HG02884 (cell line): Measurements from ENCODE around the gene CCSER2.
A peak's percentile ranks its signal among the peaks of the same experiment; 100 is the strongest.
"Not testable (repeated sequence)": the region's sequence is repeated elsewhere in the genome, so short reads cannot be mapped to it uniquely, and the experiment has no call there.

Experiments used
- ATAC-seq: cut with Tn5 transposase; IDR thresholded peaks from one replicate; pipeline ENCODE4 v1.9.1; 2021; ENCODE audit warnings: mild to moderate bottlenecking, moderate library complexity; ENCODE audit not compliant: unreplicated experiment

Gene CCSER2

GRCh38 chr10:84440781-84441180, 112.4 kb downstream of the CCSER2 start:
- no peak for ATAC-seq

GRCh38 chr10:84447701-84448400, 119.5 kb downstream of the CCSER2 start:
- ATAC-seq, result no peak

GRCh38 chr10:84449351-84449750, 121.0 kb downstream of the CCSER2 start:
- ATAC-seq, result not testable (repeated sequence)

- ATAC-seq, result no peak
These were observed 123.6 kb downstream of the CCSER2 start for GRCh38 chr10:84452003-84452402.

- ATAC-seq, result no peak
These were observed 124.9 kb downstream of the CCSER2 start for GRCh38 chr10:84453303-84453702.

GRCh38 chr10:84456126-84456525, 127.7 kb downstream of the CCSER2 start:
- ATAC-seq, result no peak

GRCh38 chr10:84460520-84460919, 132.1 kb downstream of the CCSER2 start:
- ATAC-seq, result no peak

GRCh38 chr10:84469470-84469869, 141.1 kb downstream of the CCSER2 start:
- no peak for ATAC-seq

- ATAC-seq, result no peak
These were observed 144.7 kb downstream of the CCSER2 start for GRCh38 chr10:84473136-84473535.

GRCh38 chr10:84477398-84478128, 149.2 kb downstream of the CCSER2 start:
- no peak for ATAC-seq

- ATAC-seq, result no peak
These were observed 149.8 kb downstream of the CCSER2 start for GRCh38 chr10:84478151-84478550.

GRCh38 chr10:84478679-84479078, 150.3 kb downstream of the CCSER2 start:
- no peak for ATAC-seq

- ATAC-seq, result no peak
These were observed 156.2 kb downstream of the CCSER2 start for GRCh38 chr10:84484541-84484940.

- ATAC-seq, result no peak
These were observed 165.0 kb downstream of the CCSER2 start for GRCh38 chr10:84493361-84493760.

GRCh38 chr10:84493951-84494848, 165.8 kb downstream of the CCSER2 start:
- ATAC-seq, result no peak

- ATAC-seq, result no peak
These were observed 166.4 kb downstream of the CCSER2 start for GRCh38 chr10:84494849-84495180.

GRCh38 chr10:84497978-84498377, 169.6 kb downstream of the CCSER2 start:
- no peak for ATAC-seq

- not testable (repeated sequence) for ATAC-seq
These were observed 170.7 kb downstream of the CCSER2 start for GRCh38 chr10:84499039-84499438.

- peak; percentile 85 for ATAC-seq
These were observed 171.5 kb downstream of the CCSER2 start for GRCh38 chr10:84499846-84500245.

GRCh38 chr10:84510121-84510520, 181.7 kb downstream of the CCSER2 start:
- ATAC-seq, result no peak

- ATAC-seq, result no peak
These were observed 182.7 kb downstream of the CCSER2 start for GRCh38 chr10:84511106-84511505.
